Muscle layer of colon (tissue), 2 donors: ENCODE data around the gene ZIC4.

ENCODE experiments used
- H3K27ac ChIP-seq: one replicate; pipeline ENCODE4 v1.7.0; 2013; ENCODE audit warnings: low read depth, mild to moderate bottlenecking, low read length, moderate library complexity
- H3K27me3 ChIP-seq, 2 donors: one replicate each; pipeline ENCODE4 v1.7.0; 2013; ENCODE audit warnings: low read length in 2 of 2, mild to moderate bottlenecking in 2 of 2; ENCODE audit not compliant: insufficient read depth in 2 of 2, control insufficient read depth in 1 of 2
- H3K36me3 ChIP-seq: one replicate; pipeline ENCODE4 v1.7.0; 2013; ENCODE audit warnings: mild to moderate bottlenecking, low read length; ENCODE audit not compliant: insufficient read depth
- H3K4me1 ChIP-seq: one replicate; pipeline ENCODE4 v1.7.0; 2013; ENCODE audit warnings: mild to moderate bottlenecking, low read length; ENCODE audit not compliant: insufficient read depth
- H3K4me3 ChIP-seq, 2 donors: one replicate each; pipeline ENCODE4 v1.7.0; 2013; ENCODE audit warnings: low read length in 2 of 2, low read depth in 1 of 2, mild to moderate bottlenecking in 1 of 2, moderate library complexity in 1 of 2
- H3K9ac ChIP-seq: one replicate; pipeline ENCODE4 v1.7.0; 2013; ENCODE audit warnings: low read length
- H3K9me3 ChIP-seq: one replicate; pipeline ENCODE4 v1.7.0; 2013; ENCODE audit warnings: mild to moderate bottlenecking, low read length
- donor health status: abdominal sarcoma.
- donor health status: Adenocarcinoma of cecum.

The ZIC4 gene

DNA sequence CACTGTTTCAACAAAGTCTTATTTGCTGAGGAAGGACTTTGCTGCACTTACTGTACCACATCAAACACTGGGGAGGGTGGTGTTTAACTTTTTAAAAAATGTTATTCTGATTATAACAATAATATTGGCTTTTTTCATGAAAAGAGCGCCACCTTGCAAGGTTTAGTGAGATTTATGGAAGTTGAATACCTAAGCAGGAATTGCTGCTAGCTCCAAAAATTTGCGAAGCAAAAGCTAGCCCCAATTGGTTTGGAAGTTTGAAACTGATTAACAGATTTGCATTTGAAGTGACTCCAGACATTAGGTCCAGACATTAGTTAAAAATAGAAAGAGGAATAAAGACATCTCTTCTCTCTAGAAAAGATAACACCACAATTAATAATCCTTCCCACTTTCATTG lies 9.5 kb upstream of the ZIC4 start:
- H3K36me3 ChIP-seq = no peaks in the 10 kb centered on the region
- H3K9ac ChIP-seq = no peak overlapping the region
- H3K27ac ChIP-seq = no peak overlapping the region
- no peak overlapping the region for H3K4me3 ChIP-seq
- peaks cover 19% of the 10 kb centered on the region for H3K9me3 ChIP-seq
- H3K4me1 ChIP-seq = peaks cover 26% of the 10 kb centered on the region
- H3K27me3 ChIP-seq = peaks cover 92 to 96% of the 10 kb centered on the region in 2 donors

DNA sequence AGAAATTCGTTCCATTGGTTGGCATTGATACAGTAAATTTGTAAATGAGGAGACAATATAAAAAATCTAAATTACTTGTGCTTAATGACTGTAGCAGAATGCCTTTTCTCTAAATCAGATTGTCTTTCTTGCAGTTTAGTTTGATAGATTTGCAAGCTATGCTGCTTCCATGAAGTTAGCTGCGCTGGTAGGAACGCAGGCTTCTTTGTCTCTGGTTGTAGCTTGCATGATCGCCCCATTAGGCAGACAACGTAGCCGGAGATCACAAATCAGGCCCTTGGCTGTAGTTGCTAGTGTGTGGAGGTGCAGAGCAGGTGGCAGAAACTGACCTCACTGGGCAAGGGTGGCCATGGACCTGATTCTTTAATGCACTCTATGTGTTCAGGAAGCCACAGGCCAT lies 8.9 kb upstream of the ZIC4 start:
- Histone ChIP-seq H3K27ac (no peak overlapping the region), H3K27me3 (peaks cover 92 to 96% of the 10 kb centered on the region in 2 donors), H3K9ac (no peak overlapping the region), H3K4me1 (peaks cover 26% of the 10 kb centered on the region), H3K36me3 (no peaks in the 10 kb centered on the region), H3K9me3 (peaks cover 19% of the 10 kb centered on the region), H3K4me3 (no peak overlapping the region)

DNA sequence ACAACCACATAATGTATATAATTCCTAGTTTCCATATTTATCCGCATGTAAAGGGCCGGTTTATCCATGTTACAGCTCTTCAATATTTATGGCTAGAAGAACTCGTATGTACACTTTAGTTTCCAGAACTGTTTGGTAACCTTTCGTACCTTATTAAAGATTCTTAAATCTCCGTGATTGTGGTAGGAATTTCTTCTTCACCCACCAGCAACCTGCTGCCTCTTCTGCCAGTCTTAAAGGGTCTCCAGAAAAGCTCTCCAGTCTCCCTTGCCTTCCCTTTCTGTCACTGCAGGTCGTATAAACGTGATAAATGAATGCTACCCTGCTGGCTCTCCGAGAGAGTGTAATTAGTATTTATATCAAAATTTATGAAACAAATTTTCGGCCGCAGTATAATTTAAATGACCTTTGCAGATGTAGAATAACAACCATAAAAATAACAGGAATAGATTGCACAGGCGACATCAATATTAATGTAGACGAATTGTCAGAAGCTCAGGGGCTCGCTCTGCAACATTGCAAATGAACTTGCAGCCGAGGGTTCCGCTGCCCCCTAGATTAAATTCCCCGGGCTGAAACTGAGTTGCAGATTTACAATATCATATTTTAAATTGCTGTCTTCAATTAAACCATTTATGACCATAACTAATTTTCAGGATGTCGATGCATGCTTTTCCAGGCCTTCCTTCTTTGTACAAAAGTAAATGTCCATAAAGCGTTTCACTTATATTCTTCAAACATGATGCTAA lies 8.2 kb upstream of the ZIC4 start:
- H3K9me3 ChIP-seq = peaks cover 19% of the 10 kb centered on the region
- H3K9ac ChIP-seq = no peak overlapping the region
- H3K36me3 ChIP-seq = no peaks in the 10 kb centered on the region
- H3K27me3 ChIP-seq = peaks cover 92 to 94% of the 10 kb centered on the region in 2 donors
- no peak overlapping the region for H3K27ac ChIP-seq
- peaks cover 25% of the 10 kb centered on the region for H3K4me1 ChIP-seq
- no peak overlapping the region for H3K4me3 ChIP-seq

DNA sequence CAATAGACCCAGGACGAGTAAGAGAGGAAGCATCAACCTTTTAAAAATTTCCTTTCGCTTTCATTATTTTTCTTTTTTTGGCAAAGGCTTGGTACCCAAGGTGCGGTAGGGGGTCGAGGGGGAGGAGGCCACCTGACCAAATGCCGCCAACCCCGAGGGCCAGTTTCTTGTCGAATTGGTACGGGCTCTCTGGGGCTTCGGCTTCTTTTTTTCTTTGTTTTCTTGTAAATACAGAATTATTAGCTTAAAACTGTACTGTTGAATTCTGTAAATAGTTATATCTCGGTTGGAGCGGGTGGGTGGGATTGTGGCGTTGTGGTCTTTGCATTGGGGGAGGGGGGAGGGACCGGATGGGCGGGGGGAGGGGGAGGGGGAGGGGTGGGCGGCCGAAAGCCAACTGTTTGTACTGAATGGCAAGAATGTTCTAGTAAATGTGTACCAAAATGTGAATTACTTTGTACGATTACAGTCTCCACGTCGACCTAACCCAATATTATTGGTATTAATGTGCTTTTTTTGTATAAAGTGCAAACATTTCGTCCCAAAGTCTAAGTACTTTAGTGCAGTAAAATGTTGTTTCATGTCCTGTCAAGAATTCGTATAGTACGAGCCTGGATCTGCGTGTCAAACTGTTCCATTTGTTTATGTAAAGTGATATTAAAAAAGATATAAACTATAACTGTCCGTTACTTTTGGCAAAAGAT lies 7.5 kb upstream of the ZIC4 start:
- H3K4me3 ChIP-seq = peak overlapping the region in 1 of 2 donors; percentile 23
- no peaks in the 10 kb centered on the region for H3K36me3 ChIP-seq
- no peak overlapping the region for H3K9ac ChIP-seq
- H3K27ac ChIP-seq = no peak overlapping the region
- H3K27me3 ChIP-seq = peaks cover 92 to 93% of the 10 kb centered on the region in 2 donors
- peaks cover 19% of the 10 kb centered on the region for H3K4me1 ChIP-seq
- H3K9me3 ChIP-seq = peaks cover 19% of the 10 kb centered on the region

DNA sequence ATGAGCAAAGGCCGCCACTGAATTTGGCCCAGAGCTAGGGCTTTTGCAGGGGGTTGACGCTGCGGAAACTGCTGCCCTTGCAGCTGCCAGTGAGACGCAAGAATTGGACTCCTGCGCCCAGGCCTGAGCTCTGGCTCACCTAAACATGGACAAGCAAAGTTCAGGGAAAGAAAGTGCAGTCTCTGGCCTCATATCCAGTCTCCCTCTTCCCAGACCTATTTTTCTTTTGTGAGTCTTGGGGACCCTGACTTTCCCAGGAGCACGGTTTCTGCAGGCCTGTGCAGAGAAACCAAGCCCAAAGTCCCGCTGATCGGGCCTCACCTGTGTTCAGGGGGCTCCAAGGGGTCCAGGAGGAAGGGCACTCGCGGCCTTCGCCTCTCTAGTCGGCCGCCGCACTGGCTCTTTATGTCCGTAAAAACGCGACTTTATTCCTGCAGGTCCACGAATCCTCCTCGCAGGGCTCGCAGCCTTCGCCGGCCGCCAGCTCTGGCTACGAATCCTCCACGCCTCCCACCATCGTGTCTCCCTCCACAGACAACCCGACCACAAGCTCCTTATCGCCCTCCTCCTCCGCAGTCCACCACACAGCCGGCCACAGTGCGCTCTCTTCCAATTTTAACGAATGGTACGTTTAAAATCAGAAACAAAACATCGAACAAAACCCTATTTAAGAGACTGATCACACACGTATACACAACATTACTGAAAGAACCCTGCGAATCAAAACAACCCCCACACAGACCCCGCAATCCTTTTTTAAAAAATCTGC lies 6.8 kb upstream of the ZIC4 start:
- H3K27ac ChIP-seq = no peak overlapping the region

DNA sequence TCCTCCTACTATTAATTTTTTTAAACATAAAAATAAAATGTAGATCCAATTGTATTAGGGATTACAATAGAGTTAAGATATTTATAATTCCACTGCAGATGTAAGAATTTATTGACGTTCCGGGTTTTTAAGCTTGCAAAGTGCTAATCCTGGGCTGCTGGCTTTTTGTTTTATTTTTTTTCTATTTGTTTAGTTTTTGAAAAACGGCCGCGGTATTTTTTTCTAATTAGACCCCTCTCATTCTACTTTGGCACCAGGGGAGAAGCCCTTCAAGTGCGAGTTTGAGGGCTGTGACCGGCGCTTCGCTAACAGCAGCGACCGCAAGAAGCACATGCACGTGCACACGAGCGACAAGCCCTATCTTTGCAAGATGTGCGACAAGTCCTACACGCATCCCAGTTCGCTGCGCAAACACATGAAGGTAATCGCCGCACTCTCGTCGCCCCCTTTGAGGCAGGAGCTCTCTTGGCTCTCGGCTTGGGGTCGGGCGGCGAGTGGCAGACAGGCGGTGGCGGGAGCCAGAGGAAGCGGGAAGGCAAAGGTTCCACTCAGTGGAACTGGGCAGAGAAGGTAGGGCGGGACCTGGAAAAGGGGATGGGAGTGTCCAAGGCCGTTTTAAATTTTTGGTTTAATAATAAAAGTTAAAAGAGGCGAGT lies 6.0 kb upstream of the ZIC4 start:
- no peaks in the 10 kb centered on the region for H3K36me3 ChIP-seq
- H3K27ac ChIP-seq = no peak overlapping the region
- no peak overlapping the region for H3K4me3 ChIP-seq
- no peak overlapping the region for H3K9ac ChIP-seq
- peaks cover 22% of the 10 kb centered on the region for H3K4me1 ChIP-seq
- peaks cover 92 to 93% of the 10 kb centered on the region in 2 donors for H3K27me3 ChIP-seq
- H3K9me3 ChIP-seq = peaks cover 28% of the 10 kb centered on the region

More for the DNA sequence above, 6.8 kb upstream of the ZIC4 start:
- Histone ChIP-seq H3K9me3 (peaks cover 21% of the 10 kb centered on the region), H3K27me3 (peaks cover 92 to 93% of the 10 kb centered on the region in 2 donors), H3K4me1 (peaks cover 16% of the 10 kb centered on the region), H3K4me3 (peak overlapping the region in 1 of 2 donors; percentile 23), H3K36me3 (no peaks in the 10 kb centered on the region), H3K9ac (no peak overlapping the region)

DNA sequence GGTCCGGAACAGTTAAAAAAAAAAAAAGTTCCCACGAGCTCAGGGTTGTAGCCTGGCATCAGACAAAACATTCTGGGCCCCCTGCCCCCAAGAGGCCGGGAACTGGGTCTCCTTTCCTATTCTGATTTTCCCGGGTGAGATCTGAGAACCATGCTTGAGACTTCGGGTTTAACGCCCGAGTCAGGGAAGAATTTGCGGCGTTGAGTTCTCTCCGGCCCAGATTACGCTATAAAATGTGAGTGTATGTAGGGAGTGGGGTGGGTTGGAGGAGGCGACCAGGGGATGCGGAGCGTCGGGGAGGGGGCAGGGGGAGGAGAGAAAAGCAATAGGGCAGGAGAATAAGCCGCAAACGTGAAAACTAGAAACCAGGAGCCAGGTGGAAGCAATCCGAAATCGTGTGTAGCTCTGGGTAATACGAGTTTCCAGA lies 5.5 kb upstream of the ZIC4 start:
- peaks cover 27% of the 10 kb centered on the region for H3K4me1 ChIP-seq
- peaks cover 92 to 95% of the 10 kb centered on the region in 2 donors for H3K27me3 ChIP-seq
- H3K9ac ChIP-seq = no peak overlapping the region
- no peak overlapping the region for H3K27ac ChIP-seq
- H3K9me3 ChIP-seq = peaks cover 32% of the 10 kb centered on the region
- no peaks in the 10 kb centered on the region for H3K36me3 ChIP-seq
- H3K4me3 ChIP-seq = no peak overlapping the region

DNA sequence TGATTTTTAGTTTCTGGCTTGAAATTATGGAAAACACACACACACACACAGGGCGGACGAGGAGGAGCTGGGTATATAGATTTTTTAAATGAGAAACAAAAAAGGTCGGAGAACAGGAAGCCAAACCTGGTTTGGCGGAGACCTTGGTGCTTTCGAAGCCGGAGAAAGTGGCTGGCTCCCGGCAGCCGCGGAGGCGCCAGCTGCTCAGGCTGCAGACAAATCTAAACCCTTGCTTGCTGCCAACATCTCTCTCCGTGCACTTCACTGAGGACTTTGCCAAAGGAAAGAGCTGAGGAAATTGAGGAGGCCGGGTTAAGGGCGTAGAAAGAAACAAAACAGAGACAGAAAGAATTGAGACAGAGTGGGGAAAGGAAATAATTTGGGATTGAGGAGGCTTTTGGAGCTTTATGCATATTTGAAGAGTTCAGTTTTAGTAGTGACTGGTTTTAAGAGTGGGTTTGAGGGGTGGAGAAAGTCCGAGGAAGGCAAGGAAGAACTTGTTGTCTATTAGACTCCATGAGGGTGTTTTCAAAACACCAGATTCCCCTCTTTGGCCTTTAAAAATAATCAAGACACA lies 5.0 kb upstream of the ZIC4 start:
- H3K27me3 ChIP-seq = peaks cover 93 to 97% of the 10 kb centered on the region in 2 donors
- H3K9me3 ChIP-seq = peaks cover 34% of the 10 kb centered on the region
- H3K9ac ChIP-seq = no peak overlapping the region
- no peak overlapping the region for H3K27ac ChIP-seq
- no peaks in the 10 kb centered on the region for H3K36me3 ChIP-seq
- H3K4me3 ChIP-seq = peak overlapping the region; percentile 25 to 49
- peaks cover 27% of the 10 kb centered on the region for H3K4me1 ChIP-seq

DNA sequence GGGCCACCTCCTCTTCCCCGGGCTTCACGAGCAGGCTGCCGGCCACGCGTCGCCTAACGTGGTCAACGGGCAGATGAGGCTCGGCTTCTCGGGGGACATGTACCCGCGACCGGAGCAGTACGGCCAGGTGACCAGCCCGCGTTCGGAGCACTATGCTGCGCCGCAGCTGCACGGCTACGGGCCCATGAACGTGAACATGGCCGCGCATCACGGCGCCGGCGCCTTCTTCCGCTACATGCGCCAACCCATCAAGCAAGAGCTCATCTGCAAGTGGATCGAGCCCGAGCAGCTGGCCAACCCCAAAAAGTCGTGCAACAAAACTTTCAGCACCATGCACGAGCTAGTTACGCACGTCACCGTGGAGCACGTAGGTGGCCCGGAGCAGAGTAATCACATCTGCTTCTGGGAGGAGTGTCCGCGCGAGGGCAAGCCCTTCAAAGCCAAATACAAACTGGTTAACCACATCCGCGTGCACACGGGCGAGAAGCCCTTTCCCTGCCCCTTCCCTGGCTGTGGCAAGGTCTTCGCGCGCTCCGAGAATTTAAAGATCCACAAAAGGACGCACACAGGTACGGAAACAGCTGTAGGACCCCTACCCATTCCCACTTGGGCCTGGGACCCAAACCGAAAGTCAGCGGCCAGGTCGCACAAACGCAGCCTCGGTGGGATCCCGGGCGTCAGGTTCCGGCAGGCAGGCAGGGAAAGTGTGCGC lies 4.3 kb upstream of the ZIC4 start:
- H3K9ac ChIP-seq = no peak overlapping the region
- peaks cover 34% of the 10 kb centered on the region for H3K9me3 ChIP-seq
- peaks cover 93 to 98% of the 10 kb centered on the region in 2 donors for H3K27me3 ChIP-seq
- H3K4me1 ChIP-seq = peaks cover 27% of the 10 kb centered on the region
- no peak overlapping the region for H3K27ac ChIP-seq
- H3K36me3 ChIP-seq = no peaks in the 10 kb centered on the region
- H3K4me3 ChIP-seq = peak overlapping the region; percentile 25 to 49

DNA sequence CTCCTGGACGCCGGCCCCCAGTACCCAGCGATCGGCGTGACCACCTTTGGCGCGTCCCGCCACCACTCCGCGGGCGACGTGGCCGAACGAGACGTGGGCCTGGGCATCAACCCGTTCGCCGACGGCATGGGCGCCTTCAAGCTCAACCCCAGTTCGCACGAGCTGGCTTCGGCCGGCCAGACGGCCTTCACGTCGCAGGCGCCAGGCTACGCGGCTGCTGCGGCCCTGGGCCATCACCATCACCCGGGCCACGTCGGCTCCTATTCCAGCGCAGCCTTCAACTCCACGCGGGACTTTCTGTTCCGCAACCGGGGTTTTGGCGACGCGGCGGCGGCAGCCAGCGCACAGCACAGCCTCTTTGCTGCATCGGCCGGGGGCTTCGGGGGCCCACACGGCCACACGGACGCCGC lies 3.8 kb upstream of the ZIC4 start:
- Histone ChIP-seq H3K4me3 (peak overlapping the region; percentile 25 to 49), H3K36me3 (no peaks in the 10 kb centered on the region), H3K4me1 (peaks cover 27% of the 10 kb centered on the region), H3K27ac (no peak overlapping the region), H3K27me3 (peaks cover 93 to 98% of the 10 kb centered on the region in 2 donors), H3K9ac (no peak overlapping the region), H3K9me3 (peaks cover 29% of the 10 kb centered on the region)
